ENCODE data around the gene WDR7. TPM values are rescaled to one million over a fixed set of nuclear protein-coding genes. Genes with fewer than 3 reads are reported as not detected.

The WDR7 gene
- total and polyA plus RNA-seq, 9 of the 15 experiments (the other 6 are each of a cell fraction or from before 2014, with no cell fraction given) = 1.4 to 9.4 (median 5.3) TPM

DNA sequence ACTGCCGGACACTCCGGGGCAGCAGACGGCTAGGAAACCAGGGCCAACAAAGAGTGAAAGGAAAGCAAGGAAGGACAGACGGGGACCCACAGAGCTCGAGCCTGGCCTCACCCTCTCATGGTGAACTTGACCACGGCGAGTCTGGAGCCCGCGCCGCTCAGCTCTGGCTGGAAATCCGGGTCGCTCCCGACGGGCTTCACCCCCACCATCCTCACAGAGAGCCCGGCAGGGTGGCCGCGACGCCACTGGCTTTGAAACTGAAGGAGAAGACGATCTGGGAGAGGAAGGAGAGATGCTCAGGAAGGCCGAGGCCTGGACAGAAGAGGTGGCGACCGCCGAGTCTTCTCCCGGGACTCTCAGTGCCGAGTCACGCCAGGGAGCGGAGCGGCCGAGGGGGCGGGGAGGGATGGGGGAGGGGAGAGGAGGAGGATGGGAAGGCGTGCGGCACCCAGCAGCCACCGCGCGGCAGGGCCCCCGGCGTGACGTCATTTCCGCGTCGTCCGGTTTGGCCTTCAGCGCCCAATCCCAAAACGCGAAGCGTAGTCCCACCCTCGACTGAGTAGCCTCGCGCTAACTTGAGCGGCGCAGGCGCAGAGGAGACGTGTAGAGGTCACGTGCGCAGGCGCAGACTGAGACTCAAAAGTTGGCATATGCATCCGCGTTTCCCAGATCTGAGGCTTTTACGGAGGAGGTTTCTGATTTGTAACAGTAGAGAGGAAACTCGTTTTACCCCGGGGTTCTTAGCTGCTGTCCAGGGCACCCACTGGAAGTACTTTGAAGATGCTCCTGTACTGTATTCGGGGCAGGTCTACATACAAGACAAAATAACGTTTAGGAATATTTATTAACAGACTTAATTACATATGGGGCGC is 12.7 kb upstream of the WDR7 start, which contains the start of gene TXNL1 (continued):
- TF ChIP-seq SIX5 (IDR thresholded peaks at IDR 0.05; ENCODE audit: borderline replicate concordance in 1 of 2, insufficient read depth in 1 of 2, low read depth in 1 of 2, low read length in 2 of 2) = 0 out of 4 replicates have a peak, but pooled peaks of 1 of the 2 experiments have one; percentile 18
- no peak for TF ChIP-seq TCF15 (CRISPR knock-in tag; IDR thresholded peaks at IDR 0.05)
- peak; percentile 98 for TF ChIP-seq ATF7 (IDR thresholded peaks at IDR 0.05)
- peak; percentile 94 for TF ChIP-seq MEIS2 (IDR thresholded peaks at IDR 0.05; ENCODE audit: partially characterized antibody)
- TF ChIP-seq EGR1 (conservative IDR thresholded peaks at IDR 0.05) = peak; percentile 65
- TF ChIP-seq TCF3 (CRISPR knock-in tag; IDR thresholded peaks at IDR 0.05) = no peak
- TF ChIP-seq, protein P1, sequence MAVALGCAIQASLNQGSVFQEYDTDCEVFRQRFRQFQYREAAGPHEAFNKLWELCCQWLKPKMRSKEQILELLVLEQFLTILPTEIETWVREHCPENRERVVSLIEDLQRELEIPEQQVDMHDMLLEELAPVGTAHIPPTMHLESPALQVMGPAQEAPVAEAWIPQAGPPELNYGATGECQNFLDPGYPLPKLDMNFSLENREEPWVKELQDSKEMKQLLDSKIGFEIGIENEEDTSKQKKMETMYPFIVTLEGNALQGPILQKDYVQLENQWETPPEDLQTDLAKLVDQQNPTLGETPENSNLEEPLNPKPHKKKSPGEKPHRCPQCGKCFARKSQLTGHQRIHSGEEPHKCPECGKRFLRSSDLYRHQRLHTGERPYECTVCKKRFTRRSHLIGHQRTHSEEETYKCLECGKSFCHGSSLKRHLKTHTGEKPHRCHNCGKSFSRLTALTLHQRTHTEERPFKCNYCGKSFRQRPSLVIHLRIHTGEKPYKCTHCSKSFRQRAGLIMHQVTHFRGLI (CRISPR knock-in tag; IDR thresholded peaks at IDR 0.05) = no peak
- TF ChIP-seq, protein P2, sequence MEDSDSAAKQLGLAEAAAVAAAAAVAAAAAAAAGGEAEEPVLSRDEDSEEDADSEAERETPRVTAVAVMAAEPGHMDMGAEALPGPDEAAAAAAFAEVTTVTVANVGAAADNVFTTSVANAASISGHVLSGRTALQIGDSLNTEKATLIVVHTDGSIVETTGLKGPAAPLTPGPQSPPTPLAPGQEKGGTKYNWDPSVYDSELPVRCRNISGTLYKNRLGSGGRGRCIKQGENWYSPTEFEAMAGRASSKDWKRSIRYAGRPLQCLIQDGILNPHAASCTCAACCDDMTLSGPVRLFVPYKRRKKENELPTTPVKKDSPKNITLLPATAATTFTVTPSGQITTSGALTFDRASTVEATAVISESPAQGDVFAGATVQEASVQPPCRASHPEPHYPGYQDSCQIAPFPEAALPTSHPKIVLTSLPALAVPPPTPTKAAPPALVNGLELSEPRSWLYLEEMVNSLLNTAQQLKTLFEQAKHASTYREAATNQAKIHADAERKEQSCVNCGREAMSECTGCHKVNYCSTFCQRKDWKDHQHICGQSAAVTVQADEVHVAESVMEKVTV (CRISPR knock-in tag; IDR thresholded peaks at IDR 0.05) = no peak
- no peak for TF ChIP-seq ZNF217 (CRISPR knock-in tag; IDR thresholded peaks at IDR 0.05)
- TF ChIP-seq OTX1 (CRISPR knock-in tag; IDR thresholded peaks at IDR 0.05) = no peak
- TF ChIP-seq NCOA6 (IDR thresholded peaks at IDR 0.05) = no peak
- TF ChIP-seq NFXL1 (CRISPR knock-in tag; IDR thresholded peaks at IDR 0.05) = no peak
- TF ChIP-seq POLR2B (IDR thresholded peaks at IDR 0.05; ENCODE audit: low read depth, partially characterized antibody) = peak; percentile 70
- no peak for TF ChIP-seq MTF1 (CRISPR knock-in tag; IDR thresholded peaks at IDR 0.05; ENCODE audit: borderline replicate concordance)
- peak in 1 of 2 experiments; percentile 78; a peak in 1 of 3 replicates for TF ChIP-seq CBX3 (IDR thresholded peaks at IDR 0.05; ENCODE audit: borderline replicate concordance in 1 of 2, low read length in 2 of 2)
- 0 out of 2 replicates have a peak, but pooled peaks have one; percentile 6 for TF ChIP-seq NFIC (IDR thresholded peaks at IDR 0.05)
- TF ChIP-seq KDM5B (IDR thresholded peaks at IDR 0.05; ENCODE audit: insufficient replicate concordance, low read depth, low read length) = peak; percentile 63
- peak; percentile 59 for TF ChIP-seq HMGN3 (IDR thresholded peaks at IDR 0.05; ENCODE audit: borderline replicate concordance, extremely low read depth, insufficient read length, low read depth, low read length)
- TF ChIP-seq CREB1 (IDR thresholded peaks at IDR 0.05) = peak; percentile 92
- peak; percentile 92 for TF ChIP-seq CREB1 (CRISPR knock-in tag; IDR thresholded peaks at IDR 0.05)
- peak; percentile 65 for TF ChIP-seq NEUROD1 (IDR thresholded peaks at IDR 0.05; ENCODE audit: borderline replicate concordance, low read depth, low read length, partially characterized antibody)
- no peak for TF ChIP-seq MLX (CRISPR knock-in tag; conservative IDR thresholded peaks at IDR 0.05)
- TF ChIP-seq BDP1 (IDR thresholded peaks at IDR 0.05; ENCODE audit: insufficient read depth, insufficient read length) = no peak

Data from K562 (cell line).